ENCODE data around the gene CD79B.
"Not testable (repeated sequence)": the region's sequence is repeated elsewhere in the genome, so short reads cannot be mapped to it uniquely, and the experiment has no call there.

DNA sequence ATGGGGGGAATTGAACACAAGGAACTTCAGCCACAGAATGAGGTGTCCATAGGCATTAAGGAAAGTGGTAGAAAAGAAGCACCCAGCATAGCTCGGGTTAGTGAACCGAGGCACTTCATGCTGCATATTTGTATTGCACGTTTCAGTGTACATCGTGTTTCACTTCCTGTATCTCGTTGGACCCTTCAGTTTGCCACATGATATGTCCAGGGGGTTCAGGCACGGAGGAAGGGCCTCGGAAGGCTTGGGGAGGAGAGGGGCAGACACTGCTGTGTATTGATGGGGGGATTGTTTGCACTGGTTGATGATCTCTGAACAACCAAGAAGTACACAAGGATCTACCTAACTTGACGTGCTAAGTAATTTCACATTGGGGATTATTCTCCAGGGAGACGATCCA lies 9.7 kb downstream of the CD79B start:
- TF ChIP-seq, protein P1, sequence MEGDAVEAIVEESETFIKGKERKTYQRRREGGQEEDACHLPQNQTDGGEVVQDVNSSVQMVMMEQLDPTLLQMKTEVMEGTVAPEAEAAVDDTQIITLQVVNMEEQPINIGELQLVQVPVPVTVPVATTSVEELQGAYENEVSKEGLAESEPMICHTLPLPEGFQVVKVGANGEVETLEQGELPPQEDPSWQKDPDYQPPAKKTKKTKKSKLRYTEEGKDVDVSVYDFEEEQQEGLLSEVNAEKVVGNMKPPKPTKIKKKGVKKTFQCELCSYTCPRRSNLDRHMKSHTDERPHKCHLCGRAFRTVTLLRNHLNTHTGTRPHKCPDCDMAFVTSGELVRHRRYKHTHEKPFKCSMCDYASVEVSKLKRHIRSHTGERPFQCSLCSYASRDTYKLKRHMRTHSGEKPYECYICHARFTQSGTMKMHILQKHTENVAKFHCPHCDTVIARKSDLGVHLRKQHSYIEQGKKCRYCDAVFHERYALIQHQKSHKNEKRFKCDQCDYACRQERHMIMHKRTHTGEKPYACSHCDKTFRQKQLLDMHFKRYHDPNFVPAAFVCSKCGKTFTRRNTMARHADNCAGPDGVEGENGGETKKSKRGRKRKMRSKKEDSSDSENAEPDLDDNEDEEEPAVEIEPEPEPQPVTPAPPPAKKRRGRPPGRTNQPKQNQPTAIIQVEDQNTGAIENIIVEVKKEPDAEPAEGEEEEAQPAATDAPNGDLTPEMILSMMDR (IDR thresholded peaks at IDR 0.05), result not testable (repeated sequence)
- TF ChIP-seq POLR2A (IDR thresholded peaks at IDR 0.05), result not testable (repeated sequence)
